HG03457 (cell line): ENCODE results near the gene FKBP14.

ENCODE experiments used
- ATAC-seq: cut with Tn5 transposase; IDR thresholded peaks from one replicate; pipeline ENCODE4 v1.9.1; 2021; ENCODE audit warnings: moderate number of reproducible peaks; ENCODE audit not compliant: unreplicated experiment

The FKBP14 gene

DNA sequence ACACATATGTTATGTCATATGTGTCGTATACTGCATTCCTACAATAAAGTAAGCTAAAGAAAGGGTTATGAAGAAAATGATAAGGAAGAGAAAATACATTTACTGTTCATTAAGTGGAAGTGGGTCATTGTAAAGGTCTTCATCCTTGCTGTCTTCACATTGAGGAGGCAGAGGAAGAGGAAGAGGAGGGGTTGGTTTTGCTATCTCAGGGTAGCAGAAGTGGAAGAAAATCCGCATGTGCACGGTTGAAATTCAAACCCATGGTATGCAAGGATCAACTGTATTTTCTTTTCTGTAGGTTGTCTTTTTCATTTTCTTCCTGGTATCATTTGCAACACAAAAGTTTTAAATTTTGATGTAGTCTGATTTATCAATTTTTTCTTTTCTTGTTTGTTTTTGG, 8.0 kb upstream of the FKBP14 start:
- ATAC-seq, result no peak

DNA sequence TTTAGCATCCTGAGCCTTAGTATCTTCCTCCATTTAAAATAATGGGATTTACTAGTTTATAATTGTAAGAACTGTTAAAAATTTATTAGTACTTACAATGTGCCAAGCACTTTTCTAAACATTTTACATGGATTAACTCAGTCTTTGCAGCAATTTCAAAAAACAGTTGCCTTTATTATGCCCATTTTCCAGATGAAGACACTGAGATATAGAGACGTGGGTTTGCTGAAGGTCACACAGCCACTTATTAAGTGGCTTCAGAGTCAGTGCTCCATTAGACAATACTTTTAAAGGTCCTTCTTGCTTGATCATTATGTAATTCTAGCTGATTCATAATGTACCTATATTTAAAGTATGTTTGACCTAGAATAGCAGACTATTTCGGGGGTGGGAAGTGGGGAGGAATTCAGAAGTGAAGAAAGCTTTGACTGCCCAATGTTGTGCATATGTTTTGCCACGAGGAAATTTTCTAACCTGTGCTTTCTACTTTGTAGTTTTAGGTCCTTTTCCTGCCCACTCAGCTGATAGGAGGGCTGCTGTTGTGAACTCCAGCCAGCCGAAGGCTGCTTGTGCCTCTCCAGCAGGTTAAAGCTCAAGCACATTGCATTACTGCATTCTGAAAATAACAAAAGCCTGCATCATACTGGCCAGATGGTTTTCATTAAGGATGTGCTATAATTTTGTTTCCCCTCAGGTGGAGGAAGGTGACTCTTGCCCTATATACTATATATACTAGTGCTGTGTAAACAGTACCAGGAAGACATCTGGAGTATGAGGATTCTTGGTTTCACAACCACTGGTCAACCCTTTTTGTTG, 6.0 kb upstream of the FKBP14 start:
- ATAC-seq, result no peak

- ATAC-seq, result no peak
Observed at GRCh38 chr7:30029696-30030095, 3.2 kb upstream of the FKBP14 start.

- ATAC-seq, result peak; percentile 9
Observed at GRCh38 chr7:30028749-30029635, 2.5 kb upstream of the FKBP14 start.

GRCh38 chr7:30028216-30028748, 1.8 kb upstream of the FKBP14 start, which contains the start of gene PLEKHA8:
PLEKHA8 (plus strand) TSS chr7:30028412; CDS start chr7:30028763, 351 bp downstream.
- peak; percentile 42 for ATAC-seq

DNA sequence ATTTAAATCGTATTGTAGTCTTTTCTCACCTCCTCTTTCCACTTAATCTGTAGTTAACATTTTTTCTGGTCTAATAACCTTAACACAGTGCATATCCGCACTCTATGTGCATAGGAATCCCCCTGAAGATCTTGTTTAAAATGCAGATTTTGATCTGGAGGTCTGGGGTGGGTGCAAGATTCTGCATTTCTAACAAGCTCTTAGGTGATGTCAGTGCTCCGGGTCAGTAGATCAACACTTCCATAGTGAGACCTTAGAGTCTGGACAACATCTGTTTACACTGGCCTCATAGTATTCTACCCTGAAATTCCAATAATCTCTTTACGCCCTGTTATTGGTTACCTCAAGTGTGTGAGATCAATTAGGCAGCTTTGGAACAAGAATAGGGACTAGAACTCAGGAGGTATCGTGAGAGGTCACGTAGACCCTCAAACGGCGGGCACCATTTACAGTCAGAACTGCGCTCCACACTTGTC, 1.3 kb upstream of the FKBP14 start:
- ATAC-seq, result no peak

DNA sequence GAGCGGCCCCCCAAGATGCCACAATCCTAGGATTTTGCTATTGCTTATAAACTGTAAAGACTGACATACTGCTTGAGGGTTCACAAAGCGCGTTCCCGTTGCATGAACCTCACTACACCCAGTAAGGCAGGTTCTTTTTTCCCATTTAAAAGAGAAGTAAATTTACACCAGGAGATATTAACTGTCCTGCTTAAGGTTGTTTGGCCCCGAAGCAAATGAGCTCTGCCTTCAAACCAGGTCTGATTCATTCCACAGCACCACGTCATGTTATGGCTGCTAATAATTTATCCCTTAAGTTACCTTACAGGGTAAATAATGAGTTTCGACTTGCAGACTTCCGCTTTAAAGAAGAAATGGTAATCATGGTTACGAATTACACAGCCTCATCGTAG, 559 bp upstream of the FKBP14 start:
- ATAC-seq, result no peak

GRCh38 chr7:30023524-30023923, 3.0 kb downstream of the FKBP14 start:
- ATAC-seq, result no peak

DNA sequence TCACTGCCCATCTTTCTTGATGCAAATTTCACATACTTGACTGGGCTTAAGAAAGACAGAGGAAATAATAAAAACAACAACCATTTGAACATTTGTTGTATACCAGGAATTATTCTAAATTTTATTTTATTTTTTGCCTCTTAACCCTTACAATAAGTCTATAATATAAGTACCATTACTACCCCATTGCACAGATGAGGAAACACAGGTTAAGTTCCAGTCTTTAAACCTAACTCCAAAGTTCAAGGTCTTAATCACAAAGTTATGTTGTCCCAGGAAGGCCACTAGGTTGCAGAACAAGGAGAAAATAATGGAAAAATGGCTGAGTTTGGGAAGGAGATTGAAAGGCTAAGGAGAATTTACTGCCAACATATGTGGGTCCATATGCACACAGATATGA, 3.5 kb downstream of the FKBP14 start:
- no peak for ATAC-seq

- no peak for ATAC-seq
Observed at GRCh38 chr7:30020535-30020934, 6.0 kb downstream of the FKBP14 start.

DNA sequence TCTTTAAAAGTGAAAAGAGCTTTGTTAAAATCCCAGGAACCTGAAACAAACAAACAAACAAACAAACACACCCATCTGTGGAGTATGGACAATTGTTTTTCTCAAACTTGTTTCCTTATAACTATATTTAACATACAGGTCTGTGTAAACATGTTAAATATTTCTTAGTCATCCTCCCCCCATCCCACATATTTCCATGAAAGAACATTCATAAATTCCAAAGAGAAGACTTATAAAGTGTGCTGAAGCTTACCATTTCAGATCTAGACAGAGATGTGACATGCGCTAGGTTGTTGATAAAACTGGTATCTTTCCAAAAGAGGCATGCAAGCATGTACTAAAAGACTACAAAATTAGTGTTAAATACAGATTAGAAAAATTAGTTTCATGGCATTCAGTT, 6.5 kb downstream of the FKBP14 start:
- ATAC-seq, result no peak

- no peak for ATAC-seq
Observed at GRCh38 chr7:30019387-30019786, 7.1 kb downstream of the FKBP14 start.

DNA sequence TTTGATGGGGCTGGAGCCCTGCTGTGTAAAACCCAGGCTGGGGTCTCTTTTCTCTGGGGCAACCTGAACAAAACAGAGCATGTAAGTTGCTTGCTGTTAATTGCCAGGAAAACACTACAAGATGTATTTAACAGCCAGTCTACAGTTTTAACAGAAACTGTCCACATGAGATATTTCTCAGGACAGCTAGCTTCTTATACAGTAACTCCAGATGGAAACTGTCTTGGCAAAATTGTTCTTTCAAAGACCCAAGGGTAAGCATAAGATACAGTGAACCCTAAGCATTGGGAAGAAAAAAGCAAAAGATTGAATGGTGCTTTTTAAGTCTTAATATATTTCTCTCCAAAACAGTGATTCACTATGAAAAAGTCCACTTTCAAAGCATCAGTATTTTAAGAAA, 8.1 kb downstream of the FKBP14 start:
- ATAC-seq, result no peak

- no peak for ATAC-seq
Observed at GRCh38 chr7:30012757-30013156, 13.7 kb downstream of the FKBP14 start.

- ATAC-seq, result no peak
Observed at GRCh38 chr7:30010021-30010420, 16.5 kb downstream of the FKBP14 start.

DNA sequence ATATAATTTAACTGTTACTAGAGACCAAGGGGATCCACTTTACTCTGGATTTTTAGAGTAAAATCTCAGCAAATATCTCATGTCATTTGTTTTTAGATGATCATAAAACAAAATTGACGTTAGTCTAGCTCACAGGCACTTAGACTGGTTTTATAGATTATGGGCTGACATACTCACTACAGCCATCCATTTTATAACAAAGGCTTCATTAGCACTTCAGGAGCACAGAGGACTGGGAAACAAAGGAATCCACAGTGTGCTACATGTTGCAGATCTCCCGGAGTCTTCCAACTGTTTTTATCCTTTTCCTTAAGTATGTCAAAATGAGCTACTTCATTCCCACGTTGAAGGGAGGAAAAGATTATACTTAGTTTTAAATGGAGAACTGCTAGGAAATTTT, 21.0 kb downstream of the FKBP14 start:
- no peak for ATAC-seq

DNA sequence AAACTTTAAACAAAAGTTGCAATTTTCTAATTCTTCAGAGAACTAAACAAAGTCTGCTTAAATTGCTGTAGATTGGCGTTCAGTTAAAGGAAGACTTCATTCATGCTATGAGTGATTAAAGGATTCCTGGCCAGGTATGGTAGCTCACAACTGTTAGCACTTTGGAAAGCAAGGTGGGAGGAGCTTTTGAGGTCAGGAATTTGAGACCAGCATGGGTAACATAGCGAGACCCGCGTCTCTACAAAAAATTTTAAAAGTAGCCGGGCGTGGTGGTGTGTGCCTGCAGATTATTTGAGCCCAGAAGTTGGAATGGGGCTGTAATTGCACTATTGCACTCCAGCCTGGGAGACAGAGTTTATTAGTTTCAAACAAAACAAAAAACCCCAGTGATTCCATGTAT, 23.4 kb downstream of the FKBP14 start:
- ATAC-seq, result no peak

GRCh38 chr7:30001998-30002397, 24.5 kb downstream of the FKBP14 start:
- no peak for ATAC-seq

DNA sequence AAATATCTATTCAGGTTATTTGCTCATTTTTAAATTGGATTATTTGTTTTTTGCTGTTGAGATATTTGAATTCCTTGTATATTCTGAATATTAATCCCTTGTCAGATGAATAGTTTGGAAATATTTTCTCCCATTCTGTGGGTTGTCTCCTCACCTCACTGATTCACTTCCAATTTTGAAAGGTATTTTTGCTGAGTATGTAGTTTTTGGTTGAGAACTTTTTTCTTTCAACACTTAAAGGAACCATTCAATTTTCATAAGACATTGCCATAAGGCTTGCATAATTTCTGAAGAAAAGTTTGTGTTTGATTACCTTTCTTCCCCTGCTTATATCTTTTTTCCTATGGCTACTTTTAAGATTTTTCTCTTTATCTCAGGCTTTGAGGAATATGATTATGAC, 28.0 kb downstream of the FKBP14 start:
- no peak for ATAC-seq

DNA sequence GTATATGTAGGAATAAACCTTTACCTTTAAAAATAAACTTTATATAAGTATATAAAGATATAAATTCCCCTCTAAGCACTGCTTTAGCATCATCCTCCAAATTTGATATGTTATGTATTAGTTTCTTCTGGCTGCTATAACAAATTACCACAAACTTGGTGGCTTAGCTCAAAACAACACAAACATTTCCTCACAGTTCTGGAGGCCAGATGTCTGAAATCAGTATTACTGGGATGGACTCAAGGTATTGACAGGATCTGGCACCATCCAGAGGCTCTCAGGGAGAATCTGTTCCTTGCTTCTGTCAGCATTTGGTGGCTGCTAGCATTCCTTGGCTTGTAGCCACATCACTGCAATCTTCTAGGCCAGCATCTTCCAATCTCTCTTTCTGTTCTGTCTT, 30.2 kb downstream of the FKBP14 start:
- no peak for ATAC-seq

- no peak for ATAC-seq
Observed at GRCh38 chr7:29995652-29996051, 30.9 kb downstream of the FKBP14 start.

- ATAC-seq, result no peak
Observed at GRCh38 chr7:29993140-29993539, 33.4 kb downstream of the FKBP14 start.
